Kidney (tissue), 14 donors: ENCODE measurements around the gene WDR77. TPM values are rescaled to one million over a fixed set of nuclear protein-coding genes. Genes with fewer than 3 reads are reported as not detected.

Experiments
- DNase-seq, 5 donors: peaks; one replicate each; pipeline ENCODE4 v3.0.0-alpha.2; 2013 to 2020
- FAIRE-seq: peaks from 2 replicates; lab custom pipeline; 2012; peaks lifted over from hg19 to GRCh38; lab: Jason Lieb, UNC
- H3K27ac ChIP-seq, 2 donors: one replicate each; pipeline ENCODE4 v1.7.0; 2013; ENCODE audit warnings: low read depth in 2 of 2, low read length in 2 of 2, inconsistent platforms in 1 of 2
- H3K27me3 ChIP-seq: one replicate; pipeline ENCODE4 v1.7.1; 2013; ENCODE audit warnings: low read length, inconsistent platforms; ENCODE audit not compliant: control insufficient read depth, insufficient read depth
- H3K36me3 ChIP-seq, 3 donors: one replicate each; pipeline versions ENCODE4 v1.7.0 to v1.7.1; 2013; ENCODE audit warnings: low read length in 3 of 3, control low read depth in 1 of 3, inconsistent platforms in 1 of 3; ENCODE audit not compliant: insufficient read depth in 3 of 3, control insufficient read depth in 2 of 3
- H3K4me1 ChIP-seq, 3 donors: one replicate each; pipeline versions ENCODE4 v1.7.0 to v1.7.1; 2013; ENCODE audit warnings: low read length in 3 of 3, inconsistent platforms in 1 of 3, low read depth in 1 of 3; ENCODE audit not compliant: control insufficient read depth in 2 of 3, insufficient read depth in 2 of 3
- H3K4me3 ChIP-seq, 3 donors: one replicate each; pipeline versions ENCODE4 v1.7.0 to v1.8.1; 2013; ENCODE audit warnings: low read length in 3 of 3, control low read depth in 1 of 3, inconsistent platforms in 1 of 3
- H3K9ac ChIP-seq, 3 donors: one replicate each; pipeline versions ENCODE4 v1.7.0 to v1.7.1; 2013; ENCODE audit warnings: low read length in 3 of 3, control low read depth in 1 of 3, inconsistent platforms in 1 of 3
- H3K9me3 ChIP-seq, 3 donors: one replicate each; pipeline versions ENCODE4 v1.7.0 to v1.7.1; 2013; ENCODE audit warnings: low read length in 3 of 3, control low read depth in 1 of 3, inconsistent platforms in 1 of 3; ENCODE audit not compliant: control insufficient read depth in 2 of 3, insufficient read depth in 1 of 3
- intact Hi-C: fragments of 100-400 bp; cut with DNase I; formaldehyde crosslinking; loops from one replicate; pipeline ENCODE4 v1.11.1; 2022
- polyA plus RNA-seq: library from polyadenylated mRNA; stranded (reverse); fragments of 350-450 nt; fragmentation: Illumina TruSeq; extraction: RNeasy Lipid Tissue Mini Kit (QIAGEN cat#74804); gene quantifications from one replicate; pipeline ENCODE4 v1.2.3, GENCODE V29; 2014; ENCODE audit warnings: low read depth, low replicate concordance; ENCODE audit not compliant: insufficient read depth
- total RNA-seq: library from RNA; stranded (reverse); fragmentation: NEBNext Ultra II Directional; extraction: Animal tissue kit (Norgen Biotek cat#: 25700); gene quantifications from one replicate; pipeline ENCODE4 v1.2.1, GENCODE V29; 2021
- TF ChIP-seq, protein P1 (sequence below): IDR thresholded peaks from 3 replicates; pipeline ENCODE4 v1.5.1; 2012; ENCODE audit warnings: mild to moderate bottlenecking, moderate library complexity, borderline replicate concordance; ENCODE audit not compliant: insufficient read depth; ENCODE audit errors: extremely low read depth
- donor health status: control.
- donor health status: control.
- donor health status: control.
- donor health status: control.
- donor health status: control.
- donor health status: DM: yes; HTN: yes; CAD: no.
- donor health status: Normal renal cell carcinoma (clear cell type).

The WDR77 gene
- total and polyA plus RNA-seq, 2 donors from 2014 or later: 26.5 to 28.2 TPM

GRCh38 chr1:111483876-111484275 is 34.8 kb upstream of the WDR77 start:
- Histone ChIP-seq H3K27ac (no peak overlapping the region), H3K36me3 (no peaks in the 10 kb centered on the region), H3K27me3 (no peaks in the 10 kb centered on the region), H3K4me3 (no peak overlapping the region), H3K9me3 (no peaks in the 10 kb centered on the region), H3K4me1 (no peaks in the 10 kb centered on the region), H3K9ac (no peak overlapping the region)
- TF ChIP-seq, protein P1, sequence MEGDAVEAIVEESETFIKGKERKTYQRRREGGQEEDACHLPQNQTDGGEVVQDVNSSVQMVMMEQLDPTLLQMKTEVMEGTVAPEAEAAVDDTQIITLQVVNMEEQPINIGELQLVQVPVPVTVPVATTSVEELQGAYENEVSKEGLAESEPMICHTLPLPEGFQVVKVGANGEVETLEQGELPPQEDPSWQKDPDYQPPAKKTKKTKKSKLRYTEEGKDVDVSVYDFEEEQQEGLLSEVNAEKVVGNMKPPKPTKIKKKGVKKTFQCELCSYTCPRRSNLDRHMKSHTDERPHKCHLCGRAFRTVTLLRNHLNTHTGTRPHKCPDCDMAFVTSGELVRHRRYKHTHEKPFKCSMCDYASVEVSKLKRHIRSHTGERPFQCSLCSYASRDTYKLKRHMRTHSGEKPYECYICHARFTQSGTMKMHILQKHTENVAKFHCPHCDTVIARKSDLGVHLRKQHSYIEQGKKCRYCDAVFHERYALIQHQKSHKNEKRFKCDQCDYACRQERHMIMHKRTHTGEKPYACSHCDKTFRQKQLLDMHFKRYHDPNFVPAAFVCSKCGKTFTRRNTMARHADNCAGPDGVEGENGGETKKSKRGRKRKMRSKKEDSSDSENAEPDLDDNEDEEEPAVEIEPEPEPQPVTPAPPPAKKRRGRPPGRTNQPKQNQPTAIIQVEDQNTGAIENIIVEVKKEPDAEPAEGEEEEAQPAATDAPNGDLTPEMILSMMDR: no peak
- DNase-seq (no peak), FAIRE-seq (no peak)
- intact Hi-C loops: loop anchor here (10.0 kb wide), 1 partner anchor 271 kb away; the partner anchor contains the start of gene DDX20

GRCh38 chr1:111483166-111483565 is 34.1 kb upstream of the WDR77 start:
- H3K4me3 ChIP-seq: no peak overlapping the region
- intact Hi-C loops: loop anchor here (10.0 kb wide), 1 partner anchor 272 kb away; the partner anchor contains the start of gene DDX20
- FAIRE-seq (no peak), DNase-seq (no peak)
- H3K4me1 ChIP-seq: no peaks in the 10 kb centered on the region
- H3K27ac ChIP-seq: no peak overlapping the region
- no peaks in the 10 kb centered on the region for H3K27me3 ChIP-seq
- TF ChIP-seq, protein P1: no peak
- H3K9me3 ChIP-seq: no peaks in the 10 kb centered on the region
- no peak overlapping the region for H3K9ac ChIP-seq
- no peaks in the 10 kb centered on the region for H3K36me3 ChIP-seq

DNA sequence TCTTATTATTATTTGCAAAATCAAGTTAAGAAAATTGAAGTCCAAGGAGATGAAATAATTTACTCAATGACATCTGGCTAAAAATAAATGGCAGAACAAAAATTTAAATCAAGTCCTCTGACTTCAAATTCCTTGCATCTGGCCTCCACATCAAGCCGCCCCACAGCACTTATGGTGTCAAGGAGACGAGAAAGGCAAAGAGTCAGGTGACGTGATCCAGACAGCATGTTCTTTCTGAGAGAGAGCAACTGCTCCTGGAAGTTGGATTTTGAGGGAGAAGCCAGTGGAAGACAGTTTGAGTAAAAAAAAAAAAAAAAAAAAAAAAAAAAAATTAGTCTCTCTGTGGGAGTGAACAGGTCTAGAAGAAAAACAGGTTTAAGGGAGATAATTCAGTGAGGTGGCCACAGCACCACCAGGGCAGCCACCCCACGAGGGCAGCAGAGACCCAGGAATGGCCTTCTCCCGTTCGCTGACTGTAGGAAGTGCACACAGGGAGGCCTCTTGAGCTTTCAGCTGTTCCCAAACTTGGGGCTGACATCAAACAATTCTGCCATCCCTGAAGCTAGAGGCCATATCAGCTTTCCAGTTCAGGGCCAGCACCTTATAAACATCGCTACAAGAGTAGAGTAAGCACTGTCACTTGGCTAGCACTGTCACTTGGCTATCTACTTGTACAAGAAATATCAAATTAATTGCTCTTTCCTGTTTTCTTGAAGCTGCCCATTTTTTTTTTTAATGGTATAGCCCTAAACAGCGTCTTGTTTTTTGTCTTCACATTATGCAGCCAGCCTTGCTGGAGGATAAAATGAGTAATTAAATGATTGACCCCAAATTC is 32.5 kb upstream of the WDR77 start:
- intact Hi-C loops: loop anchor here (10.0 kb wide), 1 partner anchor 273 kb away; the partner anchor contains the start of gene DDX20
- Histone ChIP-seq H3K27me3 (no peaks in the 10 kb centered on the region), H3K4me1 (no peaks in the 10 kb centered on the region), H3K27ac (no peak overlapping the region), H3K36me3 (no peaks in the 10 kb centered on the region), H3K9me3 (no peaks in the 10 kb centered on the region), H3K9ac (no peak overlapping the region), H3K4me3 (no peak overlapping the region)
- FAIRE-seq: no peak
- peak; percentile 74 to 88 (median 84) for DNase-seq
- TF ChIP-seq, protein P1: peak; percentile 78
